Stimulated activated CD4-positive, alpha-beta T cell treated with anti-CD3 and anti-CD28 coated beads, Interleukin-2, amount 100 ng/mL, for 24 hours (primary cell): Measurements from ENCODE around the gene TP53INP2.
"Not testable (repeated sequence)": the region's sequence is repeated elsewhere in the genome, so short reads cannot be mapped to it uniquely, and the experiment has no call there.

Experiments
- DNase-seq, 2 donors: peaks; one replicate each; pipeline ENCODE4 v3.0.0-alpha.2; 2020

TP53INP2 gene, protein sequence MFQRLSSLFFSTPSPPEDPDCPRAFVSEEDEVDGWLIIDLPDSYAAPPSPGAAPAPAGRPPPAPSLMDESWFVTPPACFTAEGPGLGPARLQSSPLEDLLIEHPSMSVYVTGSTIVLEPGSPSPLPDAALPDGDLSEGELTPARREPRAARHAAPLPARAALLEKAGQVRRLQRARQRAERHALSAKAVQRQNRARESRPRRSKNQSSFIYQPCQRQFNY

DNA sequence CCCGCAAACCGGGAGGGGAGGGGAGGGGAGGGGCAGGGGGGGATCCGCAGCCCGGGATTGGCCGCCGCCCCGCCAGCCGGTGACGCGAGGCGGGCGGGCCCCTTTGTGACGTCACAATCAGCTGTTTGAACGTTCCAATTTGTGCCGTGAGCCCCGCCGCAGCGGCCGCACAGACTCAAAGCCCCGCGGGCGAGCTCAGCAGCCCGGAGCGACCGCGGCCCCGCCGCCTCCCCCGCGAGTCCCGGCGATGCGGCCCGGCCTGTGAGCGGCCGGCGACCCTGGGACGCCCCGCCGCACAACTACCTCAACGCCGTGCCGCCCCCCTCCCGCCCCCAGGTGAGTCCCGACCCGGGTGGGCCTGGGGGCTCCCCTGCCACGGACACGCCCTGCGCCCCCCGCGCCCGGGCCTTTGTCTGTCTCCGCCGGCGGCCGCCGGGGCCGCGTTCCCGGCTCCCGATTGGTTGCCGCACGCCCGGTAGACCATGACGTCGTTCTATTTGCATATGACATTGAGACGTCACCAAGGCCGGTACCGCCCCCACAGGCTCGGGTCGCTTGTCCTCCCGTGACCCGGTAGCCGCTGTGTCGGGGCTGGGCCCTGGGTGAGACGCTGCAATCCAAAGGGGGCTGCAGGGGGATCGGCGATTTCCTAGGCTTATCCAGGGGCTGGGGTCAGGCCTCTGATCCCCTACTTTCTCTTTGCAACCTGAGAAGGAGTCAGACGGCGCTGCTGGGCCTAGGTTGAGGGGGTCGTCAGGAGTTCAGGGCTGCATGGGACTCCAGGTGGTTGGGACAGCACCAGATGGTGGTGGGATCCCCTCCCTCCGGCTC, at the start of gene TP53INP2:
TP53INP2 (plus strand) TSS at position 168 of the 831 bp plus-strand sequence. CDS start 4,396 bp downstream, outside the sequence.
- peak; percentile 82 for DNase-seq

DNA sequence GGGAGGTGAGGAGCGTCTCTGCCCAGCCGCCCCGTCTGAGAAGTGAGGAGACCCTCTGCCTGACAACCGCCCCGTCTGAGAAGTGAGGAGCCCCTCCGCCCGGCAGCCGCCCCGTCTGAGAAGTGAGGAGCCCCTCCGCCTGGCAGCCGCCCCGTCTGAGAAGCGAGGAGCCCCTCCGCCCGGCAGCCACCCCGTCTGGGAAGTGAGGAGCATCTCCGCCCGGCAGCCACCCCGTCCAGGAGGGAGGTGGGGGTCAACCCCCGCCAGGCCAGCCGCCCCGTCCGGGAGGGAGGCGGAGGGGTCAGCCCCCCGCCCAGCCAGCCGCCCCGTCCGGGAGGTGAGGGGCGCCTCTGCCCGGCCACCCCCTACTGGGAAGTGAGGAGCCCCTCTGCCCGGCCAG, 45.5 kb upstream of the TP53INP2 start:
- DNase-seq: not testable (repeated sequence)

DNA sequence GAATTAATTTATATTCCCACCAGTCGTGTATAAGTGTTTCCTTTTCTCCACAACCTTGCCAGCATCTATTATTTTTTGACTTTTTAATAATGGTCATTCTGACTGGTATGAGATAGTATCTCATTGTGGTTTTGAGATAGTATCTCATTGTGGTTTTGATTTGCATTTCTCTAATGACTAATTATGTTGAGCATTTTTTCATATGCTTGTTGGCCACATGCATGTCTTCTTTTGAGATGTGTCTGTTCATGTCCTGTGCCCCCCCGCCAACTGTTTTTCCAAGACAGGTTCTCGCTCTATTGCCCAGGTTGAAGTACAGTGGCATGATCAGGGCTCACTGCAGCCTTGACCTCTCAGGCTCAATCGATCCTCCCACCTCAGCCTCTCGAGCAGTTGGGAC, 42.3 kb upstream of the TP53INP2 start:
- DNase-seq: peak in 1 of 2 donors; percentile 6

DNA sequence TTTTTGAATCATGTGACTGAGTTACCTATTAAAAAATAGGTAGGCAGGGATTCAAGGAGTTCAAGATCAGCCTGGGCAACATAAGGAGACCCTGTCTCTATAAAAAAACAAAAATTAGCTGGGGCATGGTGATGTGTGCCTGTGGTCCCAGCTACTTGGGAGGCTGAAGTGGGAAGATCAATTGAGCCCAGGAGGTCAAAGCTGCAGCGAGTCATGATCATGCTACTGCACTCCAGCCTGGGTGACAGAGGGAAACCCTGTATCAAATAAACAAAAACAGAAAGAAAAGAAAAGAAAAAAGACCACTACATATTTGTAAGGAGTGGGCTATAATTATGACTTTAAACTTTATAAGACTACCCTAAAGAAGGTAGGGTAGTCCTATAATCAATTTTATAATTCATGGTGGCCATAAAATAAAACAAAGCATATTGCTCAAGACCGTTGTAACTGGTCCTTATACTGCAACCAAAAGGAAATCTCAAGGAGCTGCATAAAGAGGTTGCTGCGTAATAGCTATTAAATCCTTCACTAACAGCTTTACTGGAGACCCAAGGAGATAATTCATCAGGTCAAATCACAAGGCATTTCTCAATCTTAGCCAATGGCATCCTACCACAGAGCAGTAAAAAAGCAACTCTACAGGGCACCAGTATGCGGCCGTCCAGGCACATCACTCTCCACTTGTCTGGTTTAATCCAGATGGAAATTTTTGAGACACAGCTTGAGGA, 40.8 kb upstream of the TP53INP2 start:
- DNase-seq: no peak

DNA sequence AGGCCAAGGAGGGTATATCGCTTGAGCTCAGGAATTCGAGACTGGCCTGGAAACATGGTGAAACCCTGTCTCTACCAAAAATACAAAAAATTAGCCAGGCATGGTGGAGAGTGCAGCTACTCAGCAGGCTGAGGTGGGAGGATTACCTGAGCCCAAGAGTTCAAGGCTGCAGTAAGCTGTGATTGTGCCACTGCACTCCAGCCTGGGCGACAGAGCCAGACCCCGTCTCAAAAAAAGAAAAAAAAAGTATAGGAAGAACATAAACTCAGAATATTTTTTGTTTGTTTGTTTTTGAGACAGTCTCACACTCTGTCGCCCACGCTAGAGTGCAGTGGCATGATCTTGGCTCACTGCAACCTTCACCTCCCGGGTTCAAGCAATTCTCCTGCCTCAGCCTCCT, 39.4 kb upstream of the TP53INP2 start:
- DNase-seq: not testable (repeated sequence)

DNA sequence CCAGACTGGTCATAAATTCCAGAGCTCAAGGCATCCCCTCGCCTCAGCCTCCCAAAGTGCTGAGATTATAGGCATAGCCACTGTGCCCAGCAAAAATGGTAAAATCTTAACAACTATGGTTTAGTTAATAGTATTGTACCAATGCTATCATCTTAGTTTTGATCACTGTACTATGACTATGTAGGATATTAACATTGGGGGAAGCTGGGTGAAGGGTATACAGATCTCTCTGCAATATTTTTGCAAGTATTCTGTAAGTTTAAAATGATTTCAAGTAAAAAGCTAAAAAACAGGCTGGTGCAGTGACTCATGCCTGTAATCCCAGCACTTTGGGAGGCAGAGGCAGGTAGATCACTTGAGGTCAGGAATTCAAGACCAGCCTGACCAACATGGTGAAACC, 35.0 kb upstream of the TP53INP2 start:
- no peak for DNase-seq

DNA sequence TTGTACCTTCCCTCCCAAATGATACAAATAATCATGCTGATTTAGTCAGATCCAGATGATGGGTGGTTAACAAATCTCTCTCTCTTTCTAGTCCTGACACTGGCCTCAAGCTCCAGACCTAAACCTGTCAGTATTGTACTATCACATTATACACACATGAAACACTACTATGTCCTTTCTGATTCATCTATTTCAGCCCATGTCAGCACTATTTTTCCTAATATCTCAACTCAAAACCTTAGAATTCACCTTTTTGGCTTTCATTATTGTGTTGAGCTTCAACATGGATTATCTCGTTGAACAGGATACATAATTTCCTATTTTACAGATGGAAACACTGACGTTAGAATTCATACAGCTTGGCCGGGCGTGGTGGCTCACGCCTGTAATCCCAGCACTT, 30.7 kb upstream of the TP53INP2 start:
- no peak for DNase-seq

DNA sequence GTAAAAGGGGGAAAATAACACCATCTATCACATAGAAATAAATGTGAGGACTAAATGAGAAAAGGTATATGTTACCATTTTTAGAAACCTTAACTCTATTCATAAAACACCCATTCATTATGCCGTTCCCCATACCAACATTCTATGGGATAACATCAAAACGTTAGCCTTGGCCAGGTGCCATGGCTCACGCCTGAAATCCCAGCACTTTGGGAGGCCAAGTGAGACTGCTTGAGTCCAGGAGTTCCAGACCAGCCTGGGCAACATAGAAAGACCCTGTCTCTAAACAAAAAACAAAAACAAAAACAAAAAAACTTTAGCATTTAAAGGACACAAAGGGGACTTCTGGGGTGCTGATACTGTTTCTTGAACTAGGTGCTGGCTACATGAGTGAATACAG, 28.6 kb upstream of the TP53INP2 start:
- DNase-seq: no peak

DNA sequence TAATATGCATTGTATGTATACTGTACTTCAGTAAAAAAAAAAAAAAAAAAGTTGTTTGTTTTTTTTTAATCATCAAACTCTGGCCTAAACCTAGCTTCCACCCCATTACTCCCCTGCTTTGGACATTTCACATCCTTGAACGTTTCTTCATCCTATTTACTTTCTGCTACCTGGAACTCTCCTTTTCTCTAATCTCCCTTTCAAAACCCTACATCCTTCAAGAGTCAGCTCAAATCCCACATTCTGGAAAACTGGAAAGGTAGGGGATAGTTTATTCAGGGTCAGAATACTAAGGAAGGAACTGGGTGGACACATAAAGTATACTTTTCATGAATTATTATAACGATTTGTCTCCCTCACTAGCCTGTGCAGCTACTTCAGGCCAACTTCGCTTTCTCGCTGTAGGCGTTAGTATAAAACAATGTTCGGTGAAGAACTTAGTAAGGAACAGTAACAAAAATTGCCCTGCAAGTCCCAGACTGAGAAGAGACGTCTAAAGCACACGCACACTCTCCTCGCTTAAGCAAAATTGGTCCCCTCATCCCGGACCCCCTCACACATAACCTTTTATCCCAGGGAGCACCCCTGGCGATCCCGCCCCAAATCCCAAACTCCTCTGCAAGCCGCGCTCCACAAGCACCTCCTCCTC, 28.0 kb upstream of the TP53INP2 start:
- no peak for DNase-seq

DNA sequence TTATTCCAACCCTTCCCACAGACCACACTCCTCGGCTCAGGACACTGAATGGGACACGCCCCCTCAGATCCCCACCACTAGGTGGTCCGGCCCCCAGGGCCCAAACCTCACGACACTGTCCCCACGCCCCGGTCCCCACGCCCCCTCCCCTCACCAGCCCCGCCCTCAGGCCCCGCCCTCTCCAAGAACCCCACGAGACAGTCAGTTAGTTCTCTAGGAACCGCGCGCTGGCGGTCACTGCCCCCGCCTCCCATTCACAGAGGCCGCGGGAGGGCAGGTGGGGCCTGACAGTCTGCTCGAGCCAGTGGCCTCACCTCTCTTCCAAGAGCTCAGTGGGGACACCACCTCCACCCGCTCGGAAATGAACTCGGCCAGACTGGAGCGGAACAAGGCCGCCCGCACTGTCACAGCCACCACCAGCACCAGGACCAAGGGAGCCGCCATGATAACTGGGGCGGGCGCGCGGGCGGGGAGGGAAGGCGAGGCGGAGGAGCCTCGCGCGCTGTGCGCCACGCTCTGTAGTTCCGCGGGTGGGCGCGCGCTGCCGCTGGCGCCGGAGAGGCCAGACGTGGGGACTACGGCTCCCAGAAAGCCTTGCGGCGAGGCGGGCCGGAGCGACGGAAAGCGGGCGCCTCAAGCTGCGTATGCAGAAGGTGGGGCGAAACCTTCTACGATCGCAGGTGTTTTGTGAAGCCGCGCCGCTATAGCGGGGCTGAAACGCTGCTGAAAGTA, 27.3 kb upstream of the TP53INP2 start, which contains the start of gene PIGU:
PIGU (minus strand) TSS at position 451 of the 732 bp plus-strand sequence; CDS start at position 444, 7 bp downstream.
- peak; percentile 94 to 96 for DNase-seq

DNA sequence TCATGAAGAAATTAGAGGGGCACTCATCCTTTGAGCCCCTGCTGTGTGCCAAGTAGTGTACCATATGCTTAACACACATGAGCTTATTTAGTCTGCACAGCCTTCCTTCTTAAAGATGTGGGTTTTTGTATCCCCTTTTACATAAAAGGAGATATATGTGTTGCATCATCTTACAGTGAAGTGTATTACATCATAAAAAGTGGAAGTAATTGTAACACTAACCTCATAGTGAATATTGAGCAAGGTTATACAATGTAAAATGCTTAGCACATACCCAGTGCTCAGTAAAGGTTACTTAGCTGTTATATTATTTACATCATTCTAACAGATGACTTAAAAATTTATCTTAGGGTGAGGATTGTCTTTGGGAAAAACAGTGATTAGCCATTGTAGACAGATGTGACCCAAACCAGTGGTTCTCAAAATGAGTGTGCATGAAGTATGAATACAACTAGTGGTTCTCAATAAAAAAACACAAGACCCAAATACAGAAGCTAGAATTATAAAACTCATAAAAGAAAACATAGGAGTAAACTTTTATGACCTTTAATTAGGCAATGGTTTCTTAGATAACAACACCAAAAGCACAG, 23.5 kb upstream of the TP53INP2 start:
- DNase-seq: no peak

DNA sequence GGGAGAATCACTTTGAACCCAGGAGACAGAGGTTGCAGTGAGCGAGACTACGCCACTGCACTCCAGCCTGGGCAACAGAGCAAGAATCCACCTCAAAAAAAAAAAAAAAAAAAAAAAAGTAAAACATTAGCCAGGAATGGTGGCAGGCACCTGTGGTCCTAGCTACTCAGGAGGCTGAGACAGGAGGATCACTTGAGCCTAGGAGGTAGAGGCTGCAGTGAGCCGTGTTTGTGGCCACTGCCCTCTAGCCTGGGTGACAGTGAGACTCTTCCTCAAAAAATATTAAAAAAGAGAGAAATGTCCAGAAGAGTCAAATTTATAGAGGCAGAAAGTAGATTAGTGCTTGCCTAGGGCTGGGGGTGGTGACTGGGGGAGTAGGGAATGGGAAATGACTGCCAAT, 20.5 kb upstream of the TP53INP2 start:
- no peak for DNase-seq

DNA sequence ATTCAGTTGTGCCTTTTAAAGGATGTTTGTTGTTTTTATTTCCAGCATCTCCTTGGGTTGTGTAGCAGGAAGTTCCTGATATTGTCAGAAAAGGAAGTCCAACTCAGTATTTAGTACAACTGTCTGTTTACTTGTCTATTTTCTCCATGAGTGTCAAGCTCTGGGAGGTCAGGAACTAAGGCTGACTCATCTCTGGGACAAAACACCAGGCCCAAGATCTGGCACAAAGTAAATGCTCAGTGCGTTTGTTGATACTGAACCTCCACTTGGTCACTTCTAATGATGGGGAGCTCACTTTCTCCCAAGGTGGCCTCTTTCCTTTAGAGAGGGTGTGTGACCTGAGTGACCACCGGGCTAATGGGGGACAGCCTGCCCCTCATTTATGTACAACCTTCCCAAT, 14.7 kb upstream of the TP53INP2 start:
- DNase-seq: no peak

DNA sequence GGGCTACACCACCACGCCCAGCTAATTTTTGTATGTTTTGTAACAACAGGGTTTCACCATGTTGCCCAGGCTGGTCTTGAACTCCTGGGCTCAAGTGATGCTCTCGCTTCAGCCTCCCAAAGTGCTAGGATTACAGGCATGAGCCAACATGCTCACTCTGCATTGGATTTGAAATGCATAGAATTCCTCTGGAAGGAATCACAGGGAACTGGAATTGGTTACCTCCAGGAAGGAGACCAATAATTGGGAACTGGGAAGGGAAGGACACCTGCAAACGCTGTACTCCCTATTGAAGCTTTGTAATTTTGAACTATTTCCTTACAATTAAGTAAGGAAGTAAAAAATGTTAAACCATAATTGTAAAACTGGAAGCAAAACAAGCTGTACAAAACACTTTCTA, 12.3 kb upstream of the TP53INP2 start:
- no peak for DNase-seq

DNA sequence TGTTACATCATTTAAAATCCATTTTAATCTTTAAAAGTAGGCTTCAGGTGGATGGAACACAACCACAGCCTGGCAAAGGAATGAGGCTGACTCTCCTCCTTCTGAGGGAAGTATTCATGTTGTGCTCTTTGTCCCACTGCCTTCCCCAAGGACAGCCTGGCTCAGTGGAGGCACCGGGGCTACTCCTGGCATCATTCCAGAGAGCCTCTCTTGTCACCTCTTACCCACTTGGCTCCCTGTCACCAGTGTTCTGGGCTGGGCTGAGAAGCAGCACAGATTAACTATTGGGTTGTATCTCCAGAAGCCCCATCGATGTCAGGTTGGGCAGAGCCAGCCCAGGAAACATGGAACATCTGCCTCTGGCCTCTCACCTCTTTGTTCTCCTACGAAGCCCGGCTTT, 10.7 kb upstream of the TP53INP2 start:
- no peak for DNase-seq

DNA sequence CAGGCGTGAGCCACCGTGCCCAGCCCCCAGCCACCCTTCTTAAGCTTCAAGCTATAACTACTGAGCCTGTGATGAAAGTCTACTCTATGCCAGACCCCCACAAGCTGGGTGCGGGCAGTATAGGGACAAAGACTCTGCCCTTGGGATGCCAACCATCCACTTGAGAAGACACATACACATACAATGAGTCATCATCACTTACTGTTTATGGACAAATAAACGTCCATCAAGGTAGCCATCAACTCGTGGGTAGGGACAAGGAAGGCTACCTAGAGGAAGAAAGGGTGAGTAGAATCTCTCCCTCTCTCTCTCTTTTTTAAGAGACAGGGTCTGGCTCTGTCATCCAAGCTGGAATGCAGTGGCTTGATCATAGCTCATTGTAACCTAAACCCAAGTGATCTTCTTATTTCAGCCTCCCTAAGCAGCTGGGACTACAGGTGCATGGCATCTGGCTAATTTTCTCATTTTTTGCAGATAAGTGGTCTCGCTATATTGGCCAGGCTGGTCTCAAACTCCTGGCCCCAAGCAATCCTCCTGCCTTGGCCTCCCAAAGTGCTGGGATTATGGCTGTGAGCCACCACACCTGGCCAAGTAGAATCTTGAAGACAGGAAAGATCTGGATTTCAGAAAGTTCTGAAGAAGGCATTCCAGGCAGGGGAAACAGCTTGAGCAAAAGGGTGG, 2.6 kb upstream of the TP53INP2 start:
- no peak for DNase-seq

DNA sequence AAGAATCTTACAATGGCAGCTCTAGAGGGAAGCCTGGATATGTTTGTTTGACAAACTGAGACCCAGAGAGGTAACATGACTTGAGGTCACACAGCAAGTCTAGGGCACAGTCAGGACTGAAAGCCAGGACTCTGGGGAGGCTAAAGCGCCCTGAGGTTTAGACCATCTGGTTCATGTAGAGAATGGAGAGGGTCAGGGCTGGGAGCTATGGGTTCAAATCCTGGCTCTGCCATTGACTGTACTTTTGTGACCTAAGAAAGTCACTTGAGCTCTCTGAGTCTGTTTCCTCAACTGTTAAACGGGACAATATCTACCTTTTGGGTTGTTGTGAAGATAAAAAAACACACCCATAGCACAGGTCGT, 1.1 kb upstream of the TP53INP2 start:
- DNase-seq: no peak

DNA sequence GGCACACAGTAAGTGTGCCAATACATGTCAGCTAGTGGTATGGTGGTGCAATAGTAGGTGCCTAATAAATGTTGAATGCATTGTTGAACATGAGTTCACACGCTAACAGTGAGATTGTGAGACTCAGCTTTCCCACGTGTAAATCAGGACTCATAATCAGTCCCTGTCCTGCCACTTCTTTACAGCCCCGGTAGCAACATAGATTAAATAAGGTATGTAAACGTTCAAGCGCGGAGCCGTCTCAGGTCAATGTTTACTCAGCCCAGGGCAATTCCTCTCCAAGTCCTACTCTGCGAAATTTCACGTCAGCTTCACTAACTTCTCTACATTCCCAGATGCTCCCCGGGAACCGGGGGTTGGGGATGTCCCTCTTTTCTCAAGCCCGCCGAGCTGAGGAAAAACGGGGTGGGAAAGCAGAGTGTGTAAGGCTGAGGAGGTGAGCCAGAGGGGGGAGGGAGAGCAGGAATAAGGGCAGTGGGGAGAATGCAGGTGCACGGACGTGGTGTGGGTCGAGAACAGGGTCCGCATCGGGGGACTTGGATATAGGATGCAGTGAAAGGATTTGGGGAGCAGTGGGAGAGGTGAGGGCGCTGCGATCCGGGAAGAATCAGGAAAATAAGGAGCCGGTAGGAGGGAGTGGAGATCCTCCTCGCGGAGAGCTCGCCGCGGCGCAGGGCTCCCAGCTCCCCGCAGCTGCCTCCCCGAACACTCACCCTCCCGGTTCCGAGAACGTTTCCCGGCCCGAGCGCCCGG, 544 bp upstream of the TP53INP2 start:
- DNase-seq: peak in 1 of 2 donors; percentile 23

DNA sequence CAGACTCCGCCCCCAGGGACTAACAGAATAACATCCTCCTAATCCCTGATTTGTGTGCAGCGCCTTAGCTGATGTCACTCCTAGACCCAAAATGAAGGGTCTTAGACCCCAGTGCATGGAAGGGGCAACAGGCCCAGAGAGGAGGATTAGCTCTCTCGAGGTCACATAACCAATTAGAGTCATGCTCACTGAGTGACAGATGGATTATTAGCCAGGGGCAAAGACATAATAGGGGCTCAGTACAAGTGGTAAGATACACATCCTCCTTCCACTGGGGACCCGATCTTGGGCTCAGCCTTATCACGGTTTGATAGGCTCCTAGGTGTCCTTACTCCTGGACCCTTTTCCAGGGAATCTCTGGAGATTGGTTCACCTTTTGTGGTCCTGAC, 858 bp downstream of the TP53INP2 start:
- no peak for DNase-seq

DNA sequence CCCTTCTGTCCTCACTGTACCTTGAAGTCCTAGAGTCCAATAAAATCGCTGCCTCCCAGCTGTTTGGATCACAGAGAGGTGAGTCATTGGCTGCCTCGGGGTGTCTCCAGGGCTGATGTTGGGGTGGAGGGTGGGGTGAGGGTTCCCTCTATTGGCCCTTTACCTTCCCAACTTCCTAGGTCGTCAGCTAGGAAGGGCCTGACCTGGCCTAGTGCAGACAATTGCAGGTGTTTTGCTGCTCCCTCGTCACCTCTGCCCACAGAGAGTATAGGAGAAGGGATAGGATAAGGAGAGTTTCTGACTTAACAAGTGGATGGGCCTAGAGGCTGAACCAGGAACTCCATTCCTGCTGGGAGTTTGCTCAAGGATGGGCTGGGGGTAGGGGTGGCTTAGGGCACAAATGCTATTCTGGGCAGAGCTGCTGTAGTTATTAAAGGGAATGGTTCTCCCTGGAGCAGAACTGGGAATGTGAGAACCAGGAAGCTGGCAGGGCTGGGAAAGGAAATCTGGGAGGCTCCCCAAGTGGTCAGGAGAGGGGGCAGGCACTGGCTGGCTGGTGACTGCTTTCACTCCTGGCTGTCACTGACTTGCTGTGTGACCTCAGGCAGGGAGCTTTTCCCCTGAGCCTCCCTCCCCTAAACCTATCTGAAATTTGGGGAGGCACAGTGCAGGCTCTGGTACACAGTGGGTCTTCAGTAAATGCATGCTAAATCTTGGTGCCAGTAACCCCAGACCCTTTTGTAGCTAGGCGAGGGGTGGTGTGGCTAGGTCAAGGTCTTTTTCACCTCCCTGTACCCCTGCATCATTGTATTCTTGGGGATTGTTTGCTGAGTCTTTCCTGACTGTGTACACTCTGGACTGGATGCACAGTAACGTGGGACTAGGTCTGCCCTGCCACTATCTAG, 1.5 kb downstream of the TP53INP2 start:
- DNase-seq: no peak
